GM18951 (cell line): ENCODE measurements around the gene CCDC134.

Experiments
- POLR2A ChIP-seq: IDR thresholded peaks from 4 replicates; pipeline ENCODE4 v1.6.1; 2011; ENCODE audit warnings: mild to moderate bottlenecking; ENCODE audit not compliant: insufficient read length, insufficient read depth; ENCODE audit errors: extremely low read depth
- in situ Hi-C: fragments of 300-500 bp; cut with MboI; formaldehyde crosslinking; loops from one replicate; pipeline ENCODE4 v1.12.0; 2022; ENCODE audit warnings: low sequenced_read_pairs, mixed read lengths, inconsistent platforms; ENCODE audit not compliant: unreplicated experiment

CCDC134 gene

GRCh38 chr22:41801147-41801819, 804 bp downstream of the CCDC134 start:
- in situ Hi-C loops = no loop called here
- no peak for TF ChIP-seq POLR2A

GRCh38 chr22:41801886-41802285, 1.4 kb downstream of the CCDC134 start:
- in situ Hi-C loops = no loop called here
- TF ChIP-seq POLR2A = no peak

GRCh38 chr22:41805639-41806038, 5.2 kb downstream of the CCDC134 start:
- TF ChIP-seq POLR2A = no peak
- in situ Hi-C loops = no loop called here

- in situ Hi-C loops = no loop called here
- no peak for TF ChIP-seq POLR2A
These were observed 7.9 kb downstream of the CCDC134 start for GRCh38 chr22:41808400-41808799.

- in situ Hi-C loops = loop anchor here (10.0 kb wide), 1 partner anchor 135 kb away; the partner anchor contains the start of gene CENPM
- TF ChIP-seq POLR2A = no peak
These were observed 9.5 kb downstream of the CCDC134 start for GRCh38 chr22:41810022-41810421.

GRCh38 chr22:41812805-41813545, 12.5 kb downstream of the CCDC134 start:
- no peak for TF ChIP-seq POLR2A
- in situ Hi-C loops = loop anchor here (10.0 kb wide), 1 partner anchor 132 kb away; the partner anchor contains the start of gene CENPM

GRCh38 chr22:41813726-41814410, 13.4 kb downstream of the CCDC134 start:
- in situ Hi-C loops = loop anchor here (10.0 kb wide), 1 partner anchor 131 kb away; the partner anchor contains the start of gene CENPM
- TF ChIP-seq POLR2A = no peak

- TF ChIP-seq POLR2A = no peak
- in situ Hi-C loops = loop anchor here (10.0 kb wide), 1 partner anchor 129 kb away; the partner anchor contains the start of gene CENPM
These were observed 15.2 kb downstream of the CCDC134 start for GRCh38 chr22:41815716-41816115.

GRCh38 chr22:41816241-41816640, 15.8 kb downstream of the CCDC134 start:
- in situ Hi-C loops = loop anchor here (10.0 kb wide), 1 partner anchor 129 kb away; the partner anchor contains the start of gene CENPM
- no peak for TF ChIP-seq POLR2A

GRCh38 chr22:41816871-41817270, 16.4 kb downstream of the CCDC134 start:
- no peak for TF ChIP-seq POLR2A
- in situ Hi-C loops = loop anchor here (10.0 kb wide), 1 partner anchor 128 kb away; the partner anchor contains the start of gene CENPM

- no peak for TF ChIP-seq POLR2A
- in situ Hi-C loops = loop anchor here (10.0 kb wide), 1 partner anchor 127 kb away; the partner anchor contains the start of gene CENPM
These were observed 17.5 kb downstream of the CCDC134 start for GRCh38 chr22:41818011-41818410.

- no peak for TF ChIP-seq POLR2A
- in situ Hi-C loops = loop anchor here (10.0 kb wide), 1 partner anchor 126 kb away; the partner anchor contains the start of gene CENPM
These were observed 18.1 kb downstream of the CCDC134 start for GRCh38 chr22:41818596-41818995.

GRCh38 chr22:41819257-41819656, 18.8 kb downstream of the CCDC134 start:
- TF ChIP-seq POLR2A = no peak
- in situ Hi-C loops = loop anchor here (10.0 kb wide), 1 partner anchor 126 kb away; the partner anchor contains the start of gene CENPM
